ENCODE measurements around the gene MT1E.
A peak's percentile ranks its signal among the peaks of the same experiment; 100 is the strongest.

The MT1E gene

GRCh38 chr16:56639045-56639444 is 13.5 kb downstream of the MT1E start:
- TF ChIP-seq ZNF274 (IDR thresholded peaks at IDR 0.05; ENCODE audit: low read depth, low read length), result no peak
- H3K4me3 ChIP-seq (ENCODE audit: low read length), result no peak overlapping the region

- TF ChIP-seq ZNF274 (IDR thresholded peaks at IDR 0.05; ENCODE audit: low read depth, low read length), result no peak
- no peak overlapping the region for H3K4me3 ChIP-seq (ENCODE audit: low read length)
Measured at GRCh38 chr16:56640076-56640475, 14.5 kb downstream of the MT1E start.

- no peak for TF ChIP-seq ZNF274 (IDR thresholded peaks at IDR 0.05; ENCODE audit: low read depth, low read length)
- H3K4me3 ChIP-seq (ENCODE audit: low read length), result no peak overlapping the region
Measured at GRCh38 chr16:56641166-56641565, 15.6 kb downstream of the MT1E start.

GRCh38 chr16:56643080-56643778 is 17.6 kb downstream of the MT1E start:
- no peak overlapping the region for H3K4me3 ChIP-seq (ENCODE audit: low read length)
- TF ChIP-seq ZNF274 (IDR thresholded peaks at IDR 0.05; ENCODE audit: low read depth, low read length), result no peak

GRCh38 chr16:56643833-56644232 is 18.3 kb downstream of the MT1E start:
- no peak for TF ChIP-seq ZNF274 (IDR thresholded peaks at IDR 0.05; ENCODE audit: low read depth, low read length)
- H3K4me3 ChIP-seq (ENCODE audit: low read length), result no peak overlapping the region

GRCh38 chr16:56645311-56645710 is 19.7 kb downstream of the MT1E start:
- H3K4me3 ChIP-seq (ENCODE audit: low read length), result no peak overlapping the region
- no peak for TF ChIP-seq ZNF274 (IDR thresholded peaks at IDR 0.05; ENCODE audit: low read depth, low read length)

- H3K4me3 ChIP-seq (ENCODE audit: low read length), result no peak overlapping the region
- TF ChIP-seq ZNF274 (IDR thresholded peaks at IDR 0.05; ENCODE audit: low read depth, low read length), result no peak
Measured at GRCh38 chr16:56645838-56646237, 20.3 kb downstream of the MT1E start.

GRCh38 chr16:56647641-56648431 is 22.3 kb downstream of the MT1E start:
- no peak overlapping the region for H3K4me3 ChIP-seq (ENCODE audit: low read length)
- TF ChIP-seq ZNF274 (IDR thresholded peaks at IDR 0.05; ENCODE audit: low read depth, low read length), result no peak

- no peak for TF ChIP-seq ZNF274 (IDR thresholded peaks at IDR 0.05; ENCODE audit: low read depth, low read length)
Measured at GRCh38 chr16:56649271-56649670, 23.7 kb downstream of the MT1E start.

GRCh38 chr16:56649820-56650219 is 24.2 kb downstream of the MT1E start:
- TF ChIP-seq ZNF274 (IDR thresholded peaks at IDR 0.05; ENCODE audit: low read depth, low read length), result no peak
- H3K4me3 ChIP-seq (ENCODE audit: low read length), result no peak overlapping the region

More at GRCh38 chr16:56649271-56649670, 23.7 kb downstream of the MT1E start:
- no peak overlapping the region for H3K4me3 ChIP-seq (ENCODE audit: low read length)

GRCh38 chr16:56651586-56651985 is 26.0 kb downstream of the MT1E start, which contains the start of gene MT1B:
Gene MT1B (plus strand): TSS chr16:56651886. CDS start chr16:56651954, 68 bp downstream.
- no peak within 1 kb of the TSS for H3K4me3 ChIP-seq (ENCODE audit: low read length)
- TF ChIP-seq ZNF274 (IDR thresholded peaks at IDR 0.05; ENCODE audit: low read depth, low read length), result no peak

- TF ChIP-seq ZNF274 (IDR thresholded peaks at IDR 0.05; ENCODE audit: low read depth, low read length), result no peak
- no peak overlapping the region for H3K4me3 ChIP-seq (ENCODE audit: low read length)
Measured at GRCh38 chr16:56652600-56652999, 27.0 kb downstream of the MT1E start.

- TF ChIP-seq ZNF274 (IDR thresholded peaks at IDR 0.05; ENCODE audit: low read depth, low read length), result no peak
- no peak overlapping the region for H3K4me3 ChIP-seq (ENCODE audit: low read length)
Measured at GRCh38 chr16:56653218-56653617, 27.6 kb downstream of the MT1E start.

GRCh38 chr16:56657555-56658326 is 32.2 kb downstream of the MT1E start, which contains the start of gene MT1F:
Gene MT1F (plus strand): TSS chr16:56657959. CDS start chr16:56658059, 100 bp downstream.
- peak within 1 kb of the TSS; percentile 30; the same call in 1 of the 2 replicates for H3K4me3 ChIP-seq (ENCODE audit: low read length)
- no peak for TF ChIP-seq ZNF274 (IDR thresholded peaks at IDR 0.05; ENCODE audit: low read depth, low read length)
